Measurements from ENCODE around the gene VKORC1L1.
"Not testable (repeated sequence)": the region's sequence is repeated elsewhere in the genome, so short reads cannot be mapped to it uniquely, and the experiment has no call there.

The VKORC1L1 gene

GRCh38 chr7:65979583-65980477 lies 107.0 kb downstream of the VKORC1L1 start:
- DNase-seq = no peak

DNA sequence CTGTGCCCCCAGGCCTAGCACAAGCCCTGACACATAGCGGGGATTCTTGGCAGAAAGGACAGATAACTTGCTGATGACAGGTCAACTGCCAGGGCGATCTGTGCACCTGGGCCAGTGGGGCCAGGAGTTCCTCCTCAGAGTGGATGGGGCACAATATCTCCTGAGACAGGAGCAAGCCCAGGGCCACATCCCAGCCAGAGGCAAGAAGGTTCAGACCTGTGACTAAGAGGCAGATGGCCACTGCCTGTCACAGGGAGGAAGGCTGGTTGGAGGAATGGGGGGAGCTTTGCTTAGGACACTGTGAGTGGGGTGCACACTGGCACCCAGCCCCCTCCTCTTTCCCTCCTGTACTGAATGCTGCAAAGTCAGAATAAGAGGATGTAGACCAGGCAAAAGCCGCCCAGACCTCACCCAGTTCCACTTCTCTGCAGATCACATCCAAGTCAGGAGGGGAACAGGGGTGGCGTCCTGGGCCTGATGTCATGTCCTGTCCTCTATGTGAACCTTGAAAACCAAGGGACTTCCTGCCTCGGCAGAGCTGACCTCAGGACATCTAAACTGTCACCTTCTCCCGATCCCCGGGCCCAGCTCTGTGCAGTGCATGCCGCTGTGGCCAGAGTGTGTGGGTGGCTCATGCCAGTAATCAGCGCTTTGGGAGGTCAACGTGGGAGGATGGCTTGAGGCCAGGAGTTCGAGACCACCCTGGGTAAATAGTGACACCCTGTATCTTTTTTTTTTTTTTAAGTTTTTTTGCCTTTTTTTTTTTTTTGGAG lies 107.8 kb downstream of the VKORC1L1 start:
- DNase-seq = peak; percentile 49

- DNase-seq = peak; percentile 0
These were observed 109.3 kb downstream of the VKORC1L1 start, which contains the start of gene GUSB for GRCh38 chr7:65981965-65982792. Gene GUSB, minus strand, starts transcription at chr7:65982213. Its CDS starts 30 bp downstream, at chr7:65982183.

GRCh38 chr7:65983965-65984658 lies 111.2 kb downstream of the VKORC1L1 start:
- no peak for DNase-seq

GRCh38 chr7:65988084-65988483 lies 115.2 kb downstream of the VKORC1L1 start:
- DNase-seq = no peak

- DNase-seq = not testable (repeated sequence)
These were observed 115.6 kb downstream of the VKORC1L1 start for GRCh38 chr7:65988503-65988902.

DNA sequence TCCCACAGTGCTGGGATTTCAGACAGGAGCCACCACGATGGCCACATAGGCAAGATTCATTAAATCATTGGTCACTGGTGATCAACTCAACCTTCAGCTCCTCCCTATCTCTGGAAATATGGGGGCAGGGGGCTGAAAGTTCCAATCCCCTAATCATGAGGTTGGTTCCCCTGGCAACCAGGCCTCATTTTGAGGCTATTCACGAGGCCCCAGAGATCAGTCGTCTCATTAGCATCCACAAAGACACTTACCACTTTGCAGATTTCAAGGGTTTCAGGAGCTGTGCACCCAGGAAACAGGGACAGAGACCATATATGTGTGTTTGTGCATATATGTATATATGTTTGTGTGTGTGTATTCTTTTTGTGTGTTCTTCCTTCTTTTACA lies 116.8 kb downstream of the VKORC1L1 start:
- DNase-seq = no peak

- not testable (repeated sequence) for DNase-seq
These were observed 119.0 kb downstream of the VKORC1L1 start for GRCh38 chr7:65991829-65992228.

GRCh38 chr7:65992526-65992925 lies 119.7 kb downstream of the VKORC1L1 start:
- DNase-seq = no peak

DNA sequence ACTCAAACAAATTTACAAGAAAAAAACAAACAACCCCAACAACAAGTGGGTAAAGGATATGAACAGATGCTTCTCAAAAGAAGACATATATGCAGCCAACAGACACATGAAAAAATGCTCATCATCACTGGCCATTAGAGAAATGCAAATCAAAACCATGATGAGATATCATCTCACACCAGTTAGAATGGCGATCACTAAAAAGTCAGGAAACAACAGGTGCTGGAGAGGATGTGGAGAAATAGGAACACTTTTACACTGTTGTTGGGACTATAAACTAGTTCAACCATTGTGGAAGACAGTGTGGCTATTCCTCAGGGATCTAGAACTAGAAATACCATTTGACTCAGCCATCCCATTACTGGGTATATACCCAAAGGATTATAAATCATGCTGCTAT lies 122.1 kb downstream of the VKORC1L1 start:
- DNase-seq = not testable (repeated sequence)

DNA sequence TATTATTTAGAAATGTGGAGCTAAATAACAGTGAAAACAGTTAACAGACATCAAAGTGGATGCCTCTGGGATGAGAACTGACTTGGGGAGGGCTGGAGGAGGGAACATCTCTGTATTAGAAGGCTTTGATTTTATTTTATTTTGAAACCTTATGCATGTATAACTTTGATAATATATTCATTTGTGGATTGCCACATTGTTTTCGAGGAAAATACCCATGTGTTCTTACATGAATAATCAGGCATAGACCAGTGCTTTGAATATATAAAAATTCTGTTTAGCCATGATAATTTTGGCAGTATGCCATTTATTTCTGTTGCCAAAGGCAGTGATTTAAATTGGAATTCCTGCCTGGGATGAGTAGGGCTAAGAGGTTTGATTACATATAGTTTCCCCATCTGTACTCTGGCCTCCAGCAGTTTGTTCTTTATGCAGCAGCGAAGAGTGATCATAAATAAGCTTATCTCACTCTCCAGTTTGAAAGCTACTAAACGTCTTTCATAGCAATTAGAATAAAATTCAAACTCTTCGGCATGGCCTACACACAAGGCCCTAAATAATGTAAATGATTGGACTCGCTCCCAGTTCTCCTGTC lies 128.0 kb downstream of the VKORC1L1 start:
- DNase-seq = not testable (repeated sequence)

GRCh38 chr7:66005115-66005671 lies 132.3 kb downstream of the VKORC1L1 start:
- not testable (repeated sequence) for DNase-seq

DNA sequence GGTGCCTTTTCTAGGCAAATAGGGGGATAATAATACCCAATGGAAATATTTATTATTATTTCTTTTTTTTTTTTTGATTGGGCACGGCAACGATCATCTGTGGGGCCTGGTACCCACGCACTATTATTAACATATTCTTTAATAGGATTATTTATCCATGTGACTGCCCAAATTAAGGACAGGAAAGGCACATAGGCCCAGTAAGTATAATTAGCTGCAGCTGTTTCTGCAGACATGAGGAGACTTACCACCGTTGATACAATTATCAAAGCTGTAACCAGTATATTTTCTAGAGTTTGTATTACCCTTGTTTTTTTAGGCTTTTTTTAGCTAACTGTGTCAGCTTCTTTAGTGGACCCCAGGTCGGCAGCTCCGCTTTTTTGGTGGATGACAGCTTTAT lies 134.4 kb downstream of the VKORC1L1 start:
- DNase-seq = no peak
